ELF-1 (cell line): ENCODE data around the gene ECHS1.
A peak's percentile ranks its signal among the peaks of the same experiment; 100 is the strongest.
"Not testable (repeated sequence)": the region's sequence is repeated elsewhere in the genome, so short reads cannot be mapped to it uniquely, and the experiment has no call there.

ENCODE experiments used
- DNase-seq: peaks from one replicate; pipeline ENCODE4 v3.0.0-alpha.2; 2016; ENCODE audit warnings: low read depth, low spot score

ECHS1 gene

DNA sequence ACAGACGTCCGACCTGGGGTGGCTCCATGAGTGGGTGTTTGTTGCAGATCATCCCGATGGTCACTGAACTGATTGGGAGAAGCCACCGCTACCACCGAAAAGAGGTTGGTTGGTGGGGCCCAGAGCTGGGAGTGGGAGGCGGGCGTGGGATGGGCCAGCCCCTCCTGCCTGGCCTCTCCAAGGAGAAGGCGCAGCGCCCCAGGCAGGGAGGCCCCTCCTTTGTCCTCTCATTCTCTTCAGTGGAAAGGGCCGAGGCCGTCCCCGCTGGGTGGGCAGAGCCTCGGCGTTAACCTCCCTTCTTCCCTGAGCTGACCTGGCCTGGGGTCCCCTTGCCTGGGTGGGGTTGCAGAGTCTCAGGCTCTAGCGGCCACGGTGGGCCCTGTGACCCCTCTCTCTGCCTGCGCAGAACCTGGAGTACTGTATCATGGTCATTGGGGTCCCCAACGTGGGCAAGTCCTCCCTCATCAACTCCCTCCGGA lies 26.0 kb upstream of the ECHS1 start:
- DNase-seq: no peak

DNA sequence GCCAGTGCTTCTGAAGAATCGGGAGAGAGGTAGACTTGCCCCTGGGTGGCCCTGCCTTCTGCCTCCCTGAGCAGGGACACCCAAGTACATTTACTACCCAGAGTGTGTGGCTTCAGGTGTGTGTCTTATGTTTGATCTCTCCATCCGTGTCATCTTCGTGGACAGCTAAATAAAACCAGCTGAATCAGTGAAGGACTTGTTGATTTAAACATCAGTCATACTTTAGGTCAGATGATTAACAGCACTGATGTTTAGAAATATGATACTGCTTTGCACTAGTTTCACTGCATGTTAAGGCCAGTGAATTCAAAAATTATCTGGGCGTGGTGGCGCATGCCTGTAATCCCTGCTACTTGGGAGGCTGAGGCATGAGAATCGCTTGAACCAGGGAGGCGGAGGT lies 24.8 kb upstream of the ECHS1 start:
- no peak for DNase-seq

- DNase-seq: no peak
These were observed 23.0 kb upstream of the ECHS1 start for GRCh38 chr10:133396035-133396624.

- no peak for DNase-seq
These were observed 21.7 kb upstream of the ECHS1 start for GRCh38 chr10:133394801-133395221.

DNA sequence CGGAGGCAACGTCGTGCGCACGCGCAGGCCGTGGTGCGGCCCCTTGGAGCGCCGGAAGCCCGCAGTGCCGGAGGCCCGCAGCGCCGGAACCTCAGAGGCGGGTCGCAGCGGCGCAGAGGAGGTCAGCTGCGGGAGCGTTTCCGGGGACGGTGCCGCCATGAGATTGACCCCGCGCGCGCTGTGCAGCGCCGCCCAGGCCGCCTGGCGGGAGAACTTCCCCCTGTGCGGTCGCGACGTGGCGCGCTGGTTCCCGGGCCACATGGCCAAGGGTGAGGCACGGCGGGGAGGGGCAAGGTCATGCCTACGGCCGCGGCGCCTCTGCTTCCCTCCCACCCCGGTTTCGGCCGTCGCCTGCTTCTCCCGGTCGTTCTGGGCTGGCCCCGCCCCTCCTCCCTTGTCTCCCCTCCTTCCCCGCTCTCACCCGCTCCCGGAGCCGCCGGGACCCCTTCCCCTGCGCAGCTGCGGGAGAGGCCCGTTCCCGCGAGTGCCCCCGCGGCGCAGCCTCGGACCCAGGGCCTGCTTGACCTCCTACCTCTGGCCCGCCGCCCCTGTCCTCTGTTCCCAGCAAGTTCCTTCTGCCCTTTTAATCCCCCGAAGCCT lies 21.0 kb upstream of the ECHS1 start, which contains the start of gene MTG1:
MTG1 (plus strand) TSS at position 94 of the 600 bp plus-strand sequence; CDS start at position 158, 64 bp downstream.
- peak; percentile 96 for DNase-seq

- no peak for DNase-seq
These were observed 20.4 kb upstream of the ECHS1 start for GRCh38 chr10:133393401-133394063.

- DNase-seq: no peak
These were observed 18.8 kb upstream of the ECHS1 start for GRCh38 chr10:133391761-133392518.

DNA sequence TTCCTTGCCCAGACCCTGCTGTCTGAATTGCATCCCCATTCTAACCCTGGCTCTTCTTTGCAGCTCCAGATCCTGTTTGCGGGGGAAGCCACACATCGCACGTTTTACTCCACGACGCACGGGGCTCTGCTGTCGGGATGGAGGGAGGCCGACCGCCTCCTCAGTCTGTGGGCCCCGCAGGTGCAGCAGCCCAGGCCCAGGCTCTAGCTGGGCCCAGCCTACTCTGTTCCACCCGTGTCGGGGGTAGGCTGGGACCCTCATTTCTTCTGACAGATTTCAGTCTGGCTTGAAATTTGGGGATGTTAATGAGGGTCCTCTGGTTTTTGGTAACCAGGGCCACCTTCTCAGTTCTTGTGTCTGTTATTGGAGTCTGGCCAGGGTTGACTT lies 18.1 kb upstream of the ECHS1 start:
- no peak for DNase-seq

GRCh38 chr10:133390597-133391248 lies 17.6 kb upstream of the ECHS1 start:
- no peak for DNase-seq

- DNase-seq: no peak
These were observed 16.0 kb upstream of the ECHS1 start for GRCh38 chr10:133388973-133389818.

DNA sequence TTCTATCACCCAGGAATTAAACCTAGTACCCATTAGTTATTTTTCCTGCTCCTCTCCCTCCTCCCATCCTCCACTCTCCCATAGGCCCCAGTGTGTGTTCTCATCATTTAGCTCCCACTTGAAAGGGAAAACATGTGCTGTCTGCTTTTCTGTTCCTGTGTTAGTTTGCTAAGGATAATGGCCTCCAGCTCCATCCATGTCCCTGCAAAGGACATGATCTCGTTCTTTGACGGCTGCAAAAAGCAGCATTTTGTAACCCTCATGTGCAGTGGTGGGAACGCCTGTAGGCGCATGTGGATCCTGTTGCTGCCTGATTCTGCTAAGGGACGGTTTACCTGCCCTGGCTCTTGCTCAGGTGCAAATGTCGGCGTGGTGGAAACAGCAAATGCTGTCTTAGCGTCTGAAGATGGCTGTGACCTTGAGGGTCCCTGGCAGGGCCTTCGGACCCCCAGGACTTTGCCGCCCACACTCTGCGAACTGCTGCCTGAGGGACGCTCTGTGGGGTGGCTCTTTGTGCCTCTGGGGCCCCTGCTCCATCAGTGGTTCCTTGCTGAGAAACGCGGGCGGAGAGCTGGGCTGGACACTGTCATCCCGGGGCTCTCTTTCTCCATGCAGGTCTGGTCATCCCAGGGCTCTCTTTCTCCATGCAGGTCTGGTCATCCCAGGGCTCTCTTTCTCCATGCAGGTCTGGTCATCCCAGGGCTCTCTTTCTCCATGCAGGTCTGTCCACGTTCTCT lies 15.2 kb upstream of the ECHS1 start:
- no peak for DNase-seq

GRCh38 chr10:133386951-133387350 lies 13.8 kb upstream of the ECHS1 start:
- not testable (repeated sequence) for DNase-seq

GRCh38 chr10:133385214-133385613 lies 12.1 kb upstream of the ECHS1 start:
- DNase-seq: no peak

DNA sequence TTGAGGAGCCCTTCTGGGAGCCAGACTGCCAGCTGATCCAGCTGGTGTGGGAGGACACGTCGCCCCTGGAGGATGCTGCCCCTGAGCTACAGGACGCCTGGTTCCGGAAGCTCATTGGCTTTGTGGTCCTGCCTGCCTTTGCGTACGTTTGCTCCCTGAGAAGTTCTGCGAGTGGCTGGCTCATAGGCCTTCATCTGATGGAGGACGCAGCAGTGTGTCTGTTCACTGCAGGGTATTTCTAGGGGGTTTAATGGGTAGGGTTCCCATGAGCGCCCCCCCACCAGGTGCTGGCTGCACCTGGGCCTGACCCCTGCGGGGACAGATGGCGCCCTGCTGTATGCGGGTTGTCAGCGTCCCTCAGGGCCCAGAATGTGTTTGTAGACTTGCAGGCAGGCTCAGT lies 10.9 kb upstream of the ECHS1 start:
- no peak for DNase-seq

GRCh38 chr10:133383551-133383950 lies 10.4 kb upstream of the ECHS1 start:
- no peak for DNase-seq

DNA sequence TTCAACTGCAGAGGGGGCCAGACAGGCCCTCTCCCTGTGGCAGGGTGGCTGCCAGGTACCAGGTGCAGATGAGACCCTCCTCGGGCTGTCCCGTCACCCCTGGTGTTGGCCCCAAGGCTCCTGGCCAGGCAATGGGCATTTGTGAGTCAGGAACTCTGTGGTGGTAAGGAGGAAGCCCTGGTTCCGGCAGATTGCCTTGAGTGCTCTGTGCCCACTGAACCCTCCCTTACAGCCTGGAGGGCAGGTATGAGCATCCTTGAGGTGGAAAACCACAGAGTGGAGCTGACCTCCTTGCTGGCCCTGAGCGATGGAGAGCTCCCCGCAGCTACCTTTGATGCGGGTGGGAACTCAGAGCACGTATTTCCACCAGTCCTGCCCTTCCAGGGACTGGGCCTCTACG lies 7.9 kb upstream of the ECHS1 start:
- no peak for DNase-seq

- DNase-seq: no peak
These were observed 6.9 kb upstream of the ECHS1 start for GRCh38 chr10:133379801-133380666.

GRCh38 chr10:133379152-133379800 lies 6.1 kb upstream of the ECHS1 start, which contains the start of gene PAOX:
Gene PAOX, plus strand, starts transcription at chr10:133379262. Its CDS starts 55 bp downstream, at chr10:133379317.
- DNase-seq: peak; percentile 42
